Hematopoietic multipotent progenitor cell treated with erythropoietin and hydrocortisone succinate and interleukin-3 and kit ligand, for 6 days (in vitro differentiated cells): ENCODE measurements around the gene PTPN14.

Experiments
- DNase-seq: peaks from one replicate; pipeline ENCODE4 v3.0.0-alpha.2; 2015

The PTPN14 gene

GRCh38 chr1:214473862-214474261, 77.5 kb downstream of the PTPN14 start:
- no peak for DNase-seq

GRCh38 chr1:214473387-214473786, 78.0 kb downstream of the PTPN14 start:
- DNase-seq: no peak

GRCh38 chr1:214472364-214472763, 79.0 kb downstream of the PTPN14 start:
- DNase-seq: no peak

DNA sequence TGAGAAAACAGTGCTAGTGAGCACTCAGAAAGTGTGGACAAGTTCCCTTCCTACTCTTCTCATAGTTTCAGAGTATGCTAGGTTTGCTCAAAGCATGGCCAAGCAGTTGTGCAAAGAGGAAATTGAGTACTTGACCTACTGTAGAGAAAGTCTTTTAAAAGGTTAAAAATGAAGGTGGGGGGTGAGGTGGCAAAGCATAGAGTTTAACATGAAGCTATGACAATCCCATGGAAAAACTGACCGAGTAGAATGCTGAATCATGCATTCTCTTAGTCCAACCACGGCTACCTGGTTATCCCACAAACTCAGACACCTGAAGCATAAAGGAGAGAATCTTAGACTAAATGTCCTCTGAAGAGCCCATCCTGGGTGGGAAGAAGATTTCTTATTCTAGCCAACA, 79.9 kb downstream of the PTPN14 start:
- DNase-seq: no peak

GRCh38 chr1:214470132-214470531, 81.3 kb downstream of the PTPN14 start:
- DNase-seq: no peak

DNA sequence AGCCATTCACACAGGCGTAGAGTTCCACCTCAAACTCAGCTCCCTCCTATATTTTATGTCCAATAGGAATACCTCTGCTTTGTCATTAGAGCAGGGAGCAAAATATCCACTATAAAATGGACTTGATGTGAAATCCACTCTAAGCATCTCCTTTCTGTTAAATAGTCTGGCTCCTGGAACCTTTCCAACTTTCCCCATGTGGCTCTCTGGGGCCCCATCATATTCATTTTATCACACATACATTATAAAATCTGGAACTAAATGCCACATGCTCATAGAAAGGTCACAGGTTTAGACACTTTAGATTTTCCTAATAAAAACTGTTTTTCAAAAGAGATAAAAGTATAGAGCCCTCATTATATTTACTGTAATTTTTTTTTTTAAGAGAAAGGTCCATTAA, 82.1 kb downstream of the PTPN14 start:
- no peak for DNase-seq

DNA sequence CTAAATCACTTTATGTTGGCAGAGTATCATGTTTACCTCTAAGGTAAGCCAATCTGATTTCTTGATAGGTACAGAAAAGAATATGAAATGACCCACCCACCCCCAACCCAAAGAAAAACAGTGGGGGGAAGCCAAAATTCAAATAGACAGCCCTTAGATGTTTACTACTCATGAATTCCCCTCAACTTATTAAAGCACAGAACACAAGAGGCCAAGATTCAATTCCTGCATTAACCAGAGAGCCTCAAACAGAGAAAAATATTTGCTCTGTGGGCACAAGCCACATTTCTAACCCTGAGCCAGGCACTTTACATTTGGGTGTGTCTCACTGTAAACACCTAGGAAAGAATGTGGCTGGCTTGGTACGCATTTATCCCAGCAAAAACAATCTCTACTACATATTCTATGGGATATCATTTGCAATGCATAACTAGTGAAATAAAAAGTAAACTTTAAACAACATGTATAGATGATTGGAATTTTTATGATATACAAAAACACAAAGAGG, 84.3 kb downstream of the PTPN14 start:
- no peak for DNase-seq

DNA sequence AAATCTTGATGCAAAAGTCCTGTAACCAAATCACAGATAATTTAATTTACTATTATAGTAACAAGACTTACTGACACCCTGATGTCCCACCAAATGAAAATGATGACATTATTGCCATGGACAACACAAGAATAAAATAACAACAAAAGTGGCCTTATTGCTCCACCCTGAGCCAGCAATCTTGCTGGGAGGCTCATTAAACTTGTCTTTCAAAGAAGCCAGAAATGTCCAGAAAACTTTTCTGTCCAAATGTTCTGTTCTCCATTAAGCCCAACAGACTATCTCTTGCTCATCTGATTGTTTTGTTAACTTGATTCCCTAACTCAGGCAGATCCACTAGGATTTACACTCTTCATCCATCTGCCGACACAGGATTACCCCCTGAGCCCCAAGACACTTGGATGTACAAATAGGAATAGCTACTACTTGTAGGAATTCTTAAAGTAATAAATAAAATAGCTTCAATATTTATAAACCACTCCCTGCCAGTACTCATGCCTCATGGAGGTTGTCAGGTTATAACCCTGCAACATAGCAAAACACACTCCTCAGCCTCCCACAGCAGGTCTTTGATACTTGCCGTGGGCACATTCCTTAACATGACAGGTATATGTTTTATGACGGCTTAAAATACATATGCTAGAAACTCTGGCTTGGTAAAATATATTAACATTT, 84.9 kb downstream of the PTPN14 start:
- no peak for DNase-seq

GRCh38 chr1:214464445-214465287, 86.7 kb downstream of the PTPN14 start:
- no peak for DNase-seq

GRCh38 chr1:214463596-214463995, 87.8 kb downstream of the PTPN14 start:
- no peak for DNase-seq

DNA sequence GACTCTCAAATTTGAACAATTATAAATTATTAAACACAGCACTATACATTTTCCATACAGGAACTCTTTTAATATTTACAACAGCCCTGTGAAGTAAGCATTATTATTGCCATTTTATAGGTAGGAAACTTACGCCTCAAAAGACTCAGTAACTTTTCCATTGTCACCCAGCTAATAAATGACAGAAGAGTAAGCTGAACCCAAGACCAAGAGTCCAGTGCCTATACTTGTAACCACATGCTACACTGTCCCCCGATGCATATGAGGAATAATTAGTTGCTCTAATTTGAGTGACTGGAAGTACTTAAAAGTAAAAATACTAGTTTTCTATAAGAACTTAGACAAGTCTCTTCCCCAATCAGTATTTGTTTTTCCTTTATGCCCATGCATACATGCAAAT, 88.5 kb downstream of the PTPN14 start:
- no peak for DNase-seq

DNA sequence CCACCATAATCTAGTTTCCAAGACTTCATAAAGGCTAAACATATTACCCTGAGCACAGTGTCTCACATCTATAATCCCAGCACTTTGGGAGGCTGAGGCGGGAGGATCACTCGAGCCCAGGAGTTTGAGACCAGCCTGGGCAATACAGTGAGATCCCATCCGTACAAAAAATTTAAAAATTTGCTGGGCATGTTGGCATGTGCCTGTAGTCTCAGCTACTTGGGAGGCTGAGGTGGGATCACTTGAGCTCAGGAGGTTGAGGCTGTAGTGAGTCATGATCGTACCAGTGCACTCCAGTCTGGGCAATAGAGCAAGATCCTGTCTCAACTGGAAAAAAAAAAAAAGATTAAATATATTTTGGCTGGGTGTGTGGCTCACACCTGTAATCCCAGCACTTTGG, 90.1 kb downstream of the PTPN14 start:
- no peak for DNase-seq

- DNase-seq: no peak
Measured at GRCh38 chr1:214460304-214460916, 91.0 kb downstream of the PTPN14 start.

DNA sequence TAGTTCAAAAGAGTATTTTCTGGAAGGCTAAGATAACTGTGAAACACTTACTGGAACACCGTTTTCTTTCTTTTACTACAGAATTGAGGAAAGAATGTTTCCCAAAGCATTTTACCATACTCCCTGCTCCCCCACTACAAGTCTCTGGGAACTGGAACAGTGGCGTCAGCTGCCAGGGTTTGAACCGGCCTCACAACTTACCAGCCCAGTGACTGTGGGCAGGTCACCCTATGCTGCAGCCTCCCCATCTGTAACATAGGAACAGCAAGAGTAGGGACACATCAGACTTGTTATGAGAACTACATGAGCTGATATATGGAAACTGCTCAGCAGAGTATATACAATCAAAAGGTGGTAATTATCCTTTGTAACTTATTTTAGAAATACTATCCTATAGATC, 91.5 kb downstream of the PTPN14 start:
- no peak for DNase-seq

DNA sequence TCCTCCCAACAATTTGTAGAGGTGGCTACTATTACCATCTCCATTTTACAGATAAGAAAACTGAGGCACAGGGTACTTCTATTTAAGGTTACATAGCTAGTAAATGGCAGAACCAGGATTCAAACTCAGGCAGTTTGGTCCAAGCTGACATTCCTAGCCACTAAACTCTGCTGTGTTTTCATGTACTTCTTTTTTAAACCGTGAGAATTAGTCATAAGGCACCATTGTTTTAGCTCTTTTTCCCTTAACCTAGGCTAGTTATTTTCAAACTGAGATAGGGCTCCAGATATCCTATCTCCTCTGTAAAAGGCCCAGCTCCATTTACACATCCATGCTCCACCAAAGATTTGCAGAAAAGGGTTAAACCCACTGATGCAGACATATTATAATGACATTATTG, 92.9 kb downstream of the PTPN14 start:
- no peak for DNase-seq

GRCh38 chr1:214455971-214456867, 95.2 kb downstream of the PTPN14 start:
- no peak for DNase-seq

- no peak for DNase-seq
Measured at GRCh38 chr1:214455479-214455878, 95.9 kb downstream of the PTPN14 start.

GRCh38 chr1:214454569-214455396, 96.6 kb downstream of the PTPN14 start:
- no peak for DNase-seq

DNA sequence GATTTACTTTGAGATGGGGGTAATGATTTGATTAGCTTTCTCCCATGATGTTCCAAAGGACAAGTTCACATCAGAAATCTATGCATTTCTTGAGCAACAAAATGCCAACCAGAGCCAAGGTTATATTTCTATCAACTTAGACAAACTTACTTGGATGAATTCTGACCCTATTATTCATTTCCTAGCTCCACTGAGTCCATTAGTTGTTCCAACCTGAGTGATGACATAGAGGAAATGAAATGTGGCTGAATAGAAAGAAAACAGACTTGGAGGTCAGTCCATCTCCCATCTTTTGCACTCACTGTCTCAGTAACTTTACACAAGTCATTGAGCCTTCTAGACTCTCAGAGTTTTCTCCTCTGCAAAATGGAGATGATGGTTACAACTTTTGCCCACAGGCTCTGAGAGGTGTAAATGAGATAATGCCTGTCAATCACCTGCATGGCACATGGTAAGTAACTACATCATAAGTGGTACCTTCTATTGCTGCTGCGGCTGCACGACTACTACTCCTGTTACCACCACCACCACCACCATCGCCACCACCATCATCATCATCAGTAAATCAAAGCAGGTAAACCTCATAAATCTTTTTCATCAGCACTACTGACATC, 98.2 kb downstream of the PTPN14 start:
- no peak for DNase-seq

GRCh38 chr1:214452152-214452784, 99.1 kb downstream of the PTPN14 start:
- DNase-seq: no peak

DNA sequence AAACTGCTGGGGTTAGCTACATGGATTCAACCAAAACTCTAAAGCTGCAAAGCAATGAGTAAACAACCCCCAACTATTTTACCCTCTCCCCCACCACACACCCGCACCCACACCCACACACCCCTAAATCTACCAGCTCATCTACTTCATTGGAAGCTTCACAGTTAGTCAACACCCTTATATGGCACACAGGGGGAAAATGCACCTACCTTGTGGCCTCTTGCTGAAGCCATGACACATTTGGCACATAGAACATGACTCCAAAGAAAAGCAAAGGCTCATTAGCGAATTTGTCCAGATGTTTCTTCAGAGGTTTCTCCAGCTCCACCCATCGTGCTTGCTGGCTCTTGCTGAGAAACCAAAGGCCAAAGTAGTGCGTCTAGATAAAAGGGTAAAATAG, 99.8 kb downstream of the PTPN14 start:
- DNase-seq: no peak
